ENCODE results near the gene UNKL. TPM values are rescaled to one million over a fixed set of nuclear protein-coding genes. Genes with fewer than 3 reads are reported as not detected.

The UNKL gene
- total RNA-seq, 1 donor from 2014 or later, result 70.7 TPM

- no peak for TF ChIP-seq CTCF (IDR thresholded peaks at IDR 0.05)
- no peak overlapping the region for H3K4me3 Mint-ChIP-seq
- CTCF ChIA-PET, result no interaction called here
- intact Hi-C loops (cut with micrococcal nuclease), result no loop called here
- ATAC-seq (ENCODE audit: low read depth), result no peak
- DNase-seq, result no peak
- peaks cover 28% of the 10 kb centered on the region for H3K36me3 Mint-ChIP-seq (ENCODE audit: low read depth)
- no peaks in the 10 kb centered on the region for H3K9me3 Mint-ChIP-seq
- H3K27ac Mint-ChIP-seq, result no peak overlapping the region
- POLR2A ChIA-PET, result no interaction called here
- H3K4me1 Mint-ChIP-seq, result peaks cover 9% of the 10 kb centered on the region
- H3K27me3 Mint-ChIP-seq, result no peaks in the 10 kb centered on the region
Observed at GRCh38 chr16:1374418-1375297, 39.8 kb downstream of the UNKL start.

- H3K27me3 Mint-ChIP-seq, result no peaks in the 10 kb centered on the region
- intact Hi-C loops (cut with micrococcal nuclease), result no loop called here
- ATAC-seq (ENCODE audit: low read depth) (no peak), DNase-seq (no peak)
- CTCF ChIA-PET, result no interaction called here
- no peaks in the 10 kb centered on the region for H3K9me3 Mint-ChIP-seq
- H3K27ac Mint-ChIP-seq, result no peak overlapping the region
- H3K4me3 Mint-ChIP-seq, result no peak overlapping the region
- POLR2A ChIA-PET, result no interaction called here
- H3K36me3 Mint-ChIP-seq (ENCODE audit: low read depth), result peaks cover 31% of the 10 kb centered on the region
- H3K4me1 Mint-ChIP-seq, result no peaks in the 10 kb centered on the region
- no peak for TF ChIP-seq CTCF (IDR thresholded peaks at IDR 0.05)
Observed at GRCh38 chr16:1372292-1372950, 42.1 kb downstream of the UNKL start.

GRCh38 chr16:1371054-1371978 is 43.2 kb downstream of the UNKL start:
- Mint-ChIP-seq H3K4me1 (no peaks in the 10 kb centered on the region), H3K4me3 (no peak overlapping the region)
- POLR2A ChIA-PET, result no interaction called here

GRCh38 chr16:1367486-1368174 is 46.9 kb downstream of the UNKL start:
- no peak overlapping the region for H3K27ac Mint-ChIP-seq
- CTCF ChIA-PET, result no interaction called here

More at GRCh38 chr16:1371054-1371978, 43.2 kb downstream of the UNKL start:
- TF ChIP-seq CTCF (IDR thresholded peaks at IDR 0.05), result no peak
- H3K9me3 Mint-ChIP-seq, result no peaks in the 10 kb centered on the region
- peaks cover 31% of the 10 kb centered on the region for H3K36me3 Mint-ChIP-seq (ENCODE audit: low read depth)
- no peak overlapping the region for H3K27ac Mint-ChIP-seq
- DNase-seq (no peak), ATAC-seq (ENCODE audit: low read depth) (no peak)
- no peaks in the 10 kb centered on the region for H3K27me3 Mint-ChIP-seq
- intact Hi-C loops (cut with micrococcal nuclease), result no loop called here
- CTCF ChIA-PET, result no interaction called here

More at GRCh38 chr16:1367486-1368174, 46.9 kb downstream of the UNKL start:
- intact Hi-C loops (cut with micrococcal nuclease), result no loop called here
- peaks cover 3% of the 10 kb centered on the region for H3K4me1 Mint-ChIP-seq
- DNase-seq (no peak), ATAC-seq (ENCODE audit: low read depth) (no peak)
- TF ChIP-seq CTCF (IDR thresholded peaks at IDR 0.05), result no peak
- no peak overlapping the region for H3K4me3 Mint-ChIP-seq
- POLR2A ChIA-PET, result no interaction called here
- no peaks in the 10 kb centered on the region for H3K9me3 Mint-ChIP-seq
- no peaks in the 10 kb centered on the region for H3K27me3 Mint-ChIP-seq
- H3K36me3 Mint-ChIP-seq (ENCODE audit: low read depth), result peaks cover 53% of the 10 kb centered on the region

Measured in activated B cell treated with CpG ODN at 0.5 μM for 24 hours (primary cell).